Activated CD8-positive, alpha-beta memory T cell treated with anti-CD3 and anti-CD28 coated beads for 24 hours (primary cell): ENCODE results near the gene PRKAG3.
"Not testable (repeated sequence)": the region's sequence is repeated elsewhere in the genome, so short reads cannot be mapped to it uniquely, and the experiment has no call there.

Experiments
- DNase-seq: peaks from one replicate; pipeline ENCODE4 v3.0.0-alpha.2; 2020

The PRKAG3 gene

GRCh38 chr2:218780046-218780445, 51.6 kb downstream of the PRKAG3 start:
- DNase-seq: no peak

- no peak for DNase-seq
These were observed 54.2 kb downstream of the PRKAG3 start for GRCh38 chr2:218777276-218777990.

- DNase-seq: no peak
These were observed 55.1 kb downstream of the PRKAG3 start for GRCh38 chr2:218776488-218776887.

DNA sequence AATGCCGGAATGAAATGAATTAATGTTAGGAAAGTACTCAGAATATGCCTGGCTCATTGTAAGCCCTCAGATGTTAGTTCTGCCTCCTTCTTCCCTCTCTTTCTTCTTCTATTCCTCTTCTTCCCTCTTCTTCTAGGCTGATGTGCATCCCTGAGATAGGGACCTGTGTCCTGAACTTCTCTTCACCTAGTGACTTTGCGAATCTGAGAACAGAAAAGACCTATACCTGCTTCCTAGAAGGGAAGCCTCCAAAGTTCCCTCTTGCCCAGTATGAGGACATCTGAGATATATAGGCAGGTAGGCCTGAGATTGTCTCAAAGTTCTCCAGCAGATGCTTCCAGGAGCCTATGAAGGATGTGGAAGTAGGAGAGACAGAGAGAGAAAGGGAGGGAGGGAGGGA, 57.7 kb downstream of the PRKAG3 start:
- no peak for DNase-seq

GRCh38 chr2:218772759-218773158, 58.8 kb downstream of the PRKAG3 start:
- DNase-seq: not testable (repeated sequence)
